DMS53 treated with DMSO at 0.1 percent for 48 hours (cell line): ENCODE measurements around the gene C1orf122.
"Not testable (repeated sequence)": the region's sequence is repeated elsewhere in the genome, so short reads cannot be mapped to it uniquely, and the experiment has no call there.

Experiments
- DNase-seq: peaks from one replicate; lab custom pipeline; 2025; ENCODE audit not compliant: unreplicated experiment; lab: John Stamatoyannopoulos, UW

C1orf122 gene

DNA sequence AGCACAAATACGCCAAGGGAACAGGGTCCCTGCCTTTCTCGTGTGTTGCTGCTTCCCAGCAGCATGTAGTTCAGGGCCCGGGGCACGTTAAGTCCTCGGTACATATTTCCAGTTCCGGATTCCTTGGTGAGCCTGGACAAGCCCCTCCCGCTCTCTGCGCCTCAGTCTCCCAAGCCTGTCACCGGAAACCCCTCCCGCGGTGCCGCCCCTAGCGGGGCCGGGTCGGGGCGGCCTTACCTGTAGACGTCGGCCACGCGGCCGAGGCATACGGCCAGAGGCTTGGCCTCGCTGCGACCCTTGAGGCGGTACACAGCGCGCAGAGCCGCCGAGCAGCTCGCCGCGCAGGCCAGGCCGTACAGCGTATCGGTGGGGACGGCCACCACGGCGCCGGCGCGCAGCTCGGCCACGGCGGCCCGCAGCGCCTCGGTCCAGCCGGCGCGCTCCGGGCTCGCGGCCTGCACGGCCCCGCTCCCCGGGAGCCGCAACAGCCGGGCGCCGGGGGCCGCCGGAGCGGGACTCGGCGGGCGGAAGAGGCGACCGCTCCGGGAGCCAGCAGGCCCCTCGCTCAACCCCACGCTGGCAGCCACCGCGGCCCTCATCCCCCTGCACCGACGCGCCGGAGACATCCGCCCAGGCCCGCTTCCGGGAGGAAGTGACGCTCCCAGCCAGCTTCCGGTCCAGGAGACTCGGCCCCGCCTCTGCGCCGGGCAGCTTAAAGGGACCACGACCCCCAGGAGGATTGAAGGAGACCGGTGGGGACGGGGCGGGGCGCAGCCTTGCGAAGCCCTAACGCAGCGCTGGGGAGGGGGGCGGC, at the start of gene C1orf122, which contains the start of gene YRDC:
Gene C1orf122, plus strand, starts transcription at position 236 of the 814 bp plus-strand sequence. CDS start 615 bp downstream, outside the sequence.
Gene YRDC, minus strand, starts transcription at position 654 of the 814 bp plus-strand sequence. Its CDS starts 28 bp downstream, at position 626.
- peak; percentile 84 for DNase-seq

- no peak for DNase-seq
Observed at GRCh38 chr1:37759451-37759850, 48.1 kb upstream of the C1orf122 start.

- DNase-seq, result peak; percentile 5
Observed at GRCh38 chr1:37761416-37762095, 46.0 kb upstream of the C1orf122 start.

DNA sequence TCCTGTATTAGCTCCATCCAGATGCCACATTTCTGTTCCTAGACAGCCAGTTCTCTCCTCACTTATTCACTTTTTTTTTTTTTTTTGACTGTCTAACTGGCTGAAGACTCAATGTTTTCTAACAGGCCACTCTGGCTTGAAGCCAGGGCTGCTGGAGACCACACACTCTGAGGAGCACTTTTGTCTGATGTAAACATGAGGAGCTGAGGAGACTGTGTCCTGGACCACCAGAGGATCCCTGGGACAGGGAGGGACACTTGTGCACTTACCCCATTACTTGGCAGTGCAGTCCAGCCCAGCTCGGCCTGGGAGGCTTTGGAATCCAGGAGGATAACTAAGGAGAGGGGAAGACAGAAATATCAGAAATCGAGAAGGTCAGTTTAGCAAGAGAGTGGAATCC, 45.1 kb upstream of the C1orf122 start:
- DNase-seq, result no peak

DNA sequence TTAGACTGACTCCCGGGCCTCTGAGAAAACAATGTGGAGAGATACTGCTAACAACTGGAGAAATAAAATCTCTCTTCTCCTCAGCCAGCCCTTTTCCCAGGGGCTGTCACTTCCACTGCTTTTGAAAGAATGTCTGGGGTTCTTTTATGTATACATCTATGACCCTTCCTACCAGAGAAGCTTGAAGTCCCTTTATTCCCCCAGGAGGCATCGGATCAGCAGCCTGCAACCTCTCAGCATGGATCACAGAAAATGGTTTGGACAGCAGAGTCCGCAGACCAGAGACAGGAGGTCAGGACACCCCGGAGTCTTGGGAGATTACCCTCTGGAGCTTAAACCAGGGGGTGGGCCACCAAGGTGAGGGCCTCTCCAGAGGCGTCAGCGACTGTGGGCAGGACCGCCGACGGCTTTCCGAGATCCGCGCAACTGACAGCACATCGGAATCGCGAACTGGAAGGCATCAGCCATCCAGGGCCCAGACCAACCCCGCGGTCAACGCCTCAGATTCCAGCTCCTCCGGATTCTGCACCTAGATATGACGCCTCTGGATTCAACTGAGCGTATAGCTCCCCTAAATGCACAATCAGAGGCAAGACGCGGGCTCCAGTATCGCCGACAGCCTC, 43.7 kb upstream of the C1orf122 start:
- no peak for DNase-seq

DNA sequence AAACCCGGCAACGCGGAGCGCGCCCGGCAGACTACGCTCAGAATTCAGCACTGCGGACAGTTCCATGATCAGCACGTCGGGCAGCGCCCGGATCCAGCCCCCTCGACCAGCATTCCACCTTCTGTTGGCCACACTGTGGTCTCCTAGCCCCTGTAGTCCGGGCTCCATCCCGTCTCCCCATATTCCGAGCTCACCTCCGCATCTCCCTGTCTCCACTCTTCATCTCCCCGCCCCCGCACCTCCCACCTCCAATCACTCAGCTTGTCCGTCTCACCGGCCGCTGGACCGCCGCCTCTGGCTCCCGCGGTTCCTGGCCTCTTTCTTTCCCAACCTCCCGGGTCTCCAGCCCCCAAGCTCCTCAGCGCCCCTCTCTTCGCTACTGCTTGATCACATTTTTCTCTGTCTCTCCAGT, 43.2 kb upstream of the C1orf122 start:
- DNase-seq, result peak; percentile 3

GRCh38 chr1:37764888-37765441, 42.6 kb upstream of the C1orf122 start, which contains the start of gene EPHA10:
Gene EPHA10, minus strand, starts transcription at chr1:37765120. Its CDS starts 54 bp downstream, at chr1:37765066.
- DNase-seq, result peak; percentile 24

- peak; percentile 10 for DNase-seq
Observed at GRCh38 chr1:37765916-37766664, 41.5 kb upstream of the C1orf122 start.

DNA sequence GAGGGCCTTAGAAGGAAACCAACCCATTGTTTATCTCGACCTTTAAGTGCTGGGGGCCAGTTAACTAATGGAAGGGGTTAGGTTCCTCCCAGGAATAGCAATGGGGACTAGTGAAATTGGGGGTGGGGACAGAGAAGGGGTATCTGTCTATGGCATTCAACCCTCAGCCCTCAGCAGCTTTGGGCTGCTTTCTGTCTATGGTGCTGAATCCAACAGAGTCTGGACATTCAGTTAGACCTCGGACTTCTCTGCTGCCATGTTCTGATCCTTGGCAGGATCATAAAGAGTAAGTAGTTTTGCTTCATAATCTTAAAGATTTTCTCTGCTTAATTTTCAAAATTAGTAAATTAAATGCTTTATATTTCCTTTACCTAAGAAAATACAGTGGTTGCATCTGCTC, 40.1 kb upstream of the C1orf122 start:
- DNase-seq, result no peak

DNA sequence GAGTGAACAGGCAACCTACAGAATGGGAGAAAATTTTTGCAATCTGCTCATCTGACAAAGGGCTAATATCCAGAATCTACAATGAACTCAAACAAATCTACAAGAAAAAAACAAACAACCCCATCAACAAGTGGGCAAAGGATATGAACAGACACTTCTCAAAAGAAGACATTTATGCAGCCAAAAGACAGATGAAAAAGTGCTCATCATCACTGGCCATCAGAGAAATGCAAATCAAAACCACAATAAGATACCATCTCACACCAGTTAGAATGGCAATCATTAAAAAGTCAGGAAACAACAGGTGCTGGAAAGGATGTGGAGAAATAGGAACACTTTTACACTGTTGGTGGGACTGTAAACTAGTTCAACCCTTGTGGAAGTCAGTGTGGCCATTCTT, 36.1 kb upstream of the C1orf122 start:
- not testable (repeated sequence) for DNase-seq

- no peak for DNase-seq
Observed at GRCh38 chr1:37776946-37777516, 30.6 kb upstream of the C1orf122 start.

DNA sequence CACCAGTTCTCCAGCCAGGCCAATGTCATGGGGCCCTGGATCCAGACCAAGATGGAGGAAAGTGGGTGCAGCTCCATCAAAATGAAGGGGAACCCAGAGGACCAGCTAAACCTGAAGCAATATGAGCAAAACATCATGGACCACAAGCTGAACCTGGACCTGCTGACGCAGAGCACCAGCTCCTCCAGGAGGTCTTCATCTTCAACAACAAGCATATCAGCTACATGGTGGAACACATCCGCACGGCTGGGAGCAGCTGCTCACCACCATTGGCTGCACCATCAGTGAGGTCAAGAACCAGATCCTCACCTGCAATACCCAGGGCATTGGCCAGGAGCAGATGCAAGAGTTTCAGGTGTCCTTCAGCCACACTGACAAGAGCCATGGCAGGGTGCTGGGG, 28.9 kb upstream of the C1orf122 start:
- no peak for DNase-seq

- no peak for DNase-seq
Observed at GRCh38 chr1:37782491-37782890, 25.1 kb upstream of the C1orf122 start.

DNA sequence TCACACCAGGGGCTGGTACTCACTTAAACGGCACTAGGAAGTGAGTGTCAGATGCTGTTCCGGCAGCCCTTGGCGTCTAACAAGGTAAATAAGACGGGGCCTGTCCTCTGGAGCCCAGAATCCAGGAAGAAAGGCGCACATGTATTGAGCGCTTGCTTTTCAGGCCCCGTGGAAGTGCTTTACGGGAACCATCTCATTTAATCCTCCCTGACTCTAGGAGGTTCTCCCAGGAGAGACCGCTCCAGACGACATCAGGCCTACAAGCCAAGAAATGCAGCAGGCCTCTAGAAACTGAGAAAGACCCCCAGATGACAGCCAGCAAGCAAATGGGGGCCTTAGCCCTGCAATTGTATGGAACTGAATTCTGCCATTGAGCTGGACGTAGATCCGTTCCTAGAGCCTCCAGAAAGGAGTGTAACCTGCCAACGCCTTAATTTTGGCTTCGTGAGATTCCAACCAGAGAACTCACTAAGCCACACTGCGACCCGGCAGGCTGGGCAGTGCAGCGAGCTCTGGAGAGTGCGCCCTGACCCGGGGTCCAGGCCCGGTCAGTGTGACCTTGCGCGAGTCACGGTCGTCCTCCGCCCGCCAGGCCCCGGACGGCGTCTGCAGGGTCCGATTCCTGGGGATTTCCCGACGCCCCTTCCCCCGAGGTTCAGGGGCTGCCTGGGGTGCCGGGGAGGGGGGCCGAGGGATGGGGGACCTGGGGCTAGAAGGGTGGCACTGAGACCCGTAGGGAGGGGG, 14.5 kb upstream of the C1orf122 start:
- DNase-seq, result no peak

GRCh38 chr1:37793773-37794371, 13.7 kb upstream of the C1orf122 start, which contains the start of gene MANEAL:
Gene MANEAL, plus strand, starts transcription at chr1:37793847. Its CDS starts 336 bp downstream, at chr1:37794183.
- peak; percentile 43 for DNase-seq

DNA sequence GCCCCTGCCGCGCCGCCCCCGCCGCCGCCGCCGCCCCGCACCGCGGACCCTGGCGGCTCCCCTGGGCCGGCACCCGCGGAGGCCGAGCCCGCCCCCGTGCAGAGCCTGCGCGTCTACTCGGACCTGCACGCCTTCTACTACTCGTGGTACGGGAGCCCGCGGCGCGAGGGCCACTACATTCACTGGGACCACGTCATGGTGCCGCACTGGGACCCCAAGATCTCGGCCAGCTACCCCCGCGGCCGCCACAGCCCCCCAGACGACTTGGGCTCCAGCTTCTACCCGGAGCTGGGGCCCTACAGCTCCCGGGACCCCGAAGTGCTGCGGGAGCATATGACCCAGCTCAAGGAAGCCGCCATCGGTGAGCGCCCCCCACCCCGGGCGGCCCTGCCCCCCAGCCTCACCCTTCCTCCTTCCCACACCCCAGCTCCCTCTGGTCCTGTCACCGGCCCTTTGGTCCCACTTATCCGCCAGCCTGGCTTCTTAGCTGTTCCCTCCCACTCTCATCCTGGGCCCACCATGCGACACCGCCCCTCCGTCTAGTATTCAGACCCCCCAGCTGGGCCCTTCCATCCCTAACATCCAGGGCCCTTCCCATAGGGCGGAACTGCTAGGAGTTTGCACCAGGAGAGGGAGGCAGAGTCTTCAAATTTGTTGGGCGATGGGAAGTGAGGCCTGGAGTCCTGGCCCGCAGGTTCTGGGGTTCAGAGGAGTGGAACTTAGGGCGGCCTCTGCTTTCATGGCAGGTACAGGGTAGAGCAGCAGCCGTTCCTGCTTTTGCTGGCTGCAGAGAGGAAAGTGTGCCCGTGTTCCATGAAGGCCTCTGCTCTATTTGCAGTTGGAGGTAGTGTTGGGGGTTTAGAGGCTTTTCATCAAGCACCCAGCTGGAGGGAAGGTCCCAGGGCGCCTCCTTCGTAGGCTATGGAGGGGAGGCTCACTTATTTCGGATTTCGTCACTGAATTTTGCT, 12.9 kb upstream of the C1orf122 start:
- DNase-seq, result no peak

GRCh38 chr1:37795340-37796125, 12.1 kb upstream of the C1orf122 start:
- DNase-seq, result no peak
